Measurements from ENCODE around the gene PTPRK.

The PTPRK gene

GRCh38 chr6:128314190-128314589 is 206.2 kb downstream of the PTPRK start:
- DNase-seq (ENCODE audit: extremely low spot score) = no peak

GRCh38 chr6:128311944-128312570 is 208.3 kb downstream of the PTPRK start:
- no peak for TF ChIP-seq ELF4 (IDR thresholded peaks at IDR 0.05)
- TF ChIP-seq SP1 (IDR thresholded peaks at IDR 0.05) = no peak
- TF ChIP-seq CTBP1 (IDR thresholded peaks at IDR 0.05; ENCODE audit: borderline replicate concordance) = no peak
- POLR2A ChIA-PET = no interaction called here
- CTCF ChIA-PET = no interaction called here
- DNase-seq (ENCODE audit: extremely low spot score) = no peak

More at GRCh38 chr6:128314190-128314589, 206.2 kb downstream of the PTPRK start:
- CTCF ChIA-PET = no interaction called here
- TF ChIP-seq BHLHE40 (IDR thresholded peaks at IDR 0.05; ENCODE audit: borderline replicate concordance) = no peak
- POLR2A ChIA-PET = interaction anchor here (0.6 kb wide), 1 partner anchor 118 kb away, joined by 3 read pairs; no protein-coding TSS in a partner anchor

- TF ChIP-seq PKNOX1 (IDR thresholded peaks at IDR 0.05) (0 out of 2 replicates have a peak, but pooled peaks have one; percentile 14), ELF4 (IDR thresholded peaks at IDR 0.05) (no peak)
- DNase-seq (ENCODE audit: extremely low spot score) = no peak
- ChIA-PET POLR2A (no interaction called here), CTCF (no interaction called here)
Measured at GRCh38 chr6:128310451-128310850, 209.9 kb downstream of the PTPRK start.

GRCh38 chr6:128307671-128308070 is 212.7 kb downstream of the PTPRK start:
- ChIA-PET CTCF (no interaction called here), POLR2A (no interaction called here)
- TF ChIP-seq SP1 (IDR thresholded peaks at IDR 0.05) = no peak
- no peak for TF ChIP-seq HDGF (IDR thresholded peaks at IDR 0.05; ENCODE audit: borderline replicate concordance)
- TF ChIP-seq LEF1 (IDR thresholded peaks at IDR 0.05; ENCODE audit: borderline replicate concordance) = no peak
- TF ChIP-seq FOXA1 (IDR thresholded peaks at IDR 0.05) = no peak
- no peak for TF ChIP-seq TARDBP (IDR thresholded peaks at IDR 0.05)
- no peak for TF ChIP-seq NFRKB (IDR thresholded peaks at IDR 0.05)
- no peak for TF ChIP-seq FOXM1 (IDR thresholded peaks at IDR 0.05; ENCODE audit: borderline replicate concordance)
- no peak for TF ChIP-seq ARNT (IDR thresholded peaks at IDR 0.05)
- TF ChIP-seq ZNF384 (IDR thresholded peaks at IDR 0.05) = no peak
- TF ChIP-seq ELF4 (IDR thresholded peaks at IDR 0.05) = no peak
- no peak for TF ChIP-seq L3MBTL2 (conservative IDR thresholded peaks at IDR 0.05)
- no peak for DNase-seq (ENCODE audit: extremely low spot score)

- POLR2A ChIA-PET = no interaction called here
- CTCF ChIA-PET = no interaction called here
- DNase-seq (ENCODE audit: extremely low spot score) = no peak
- TF ChIP-seq L3MBTL2 (conservative IDR thresholded peaks at IDR 0.05) (no peak), HDGF (IDR thresholded peaks at IDR 0.05; ENCODE audit: borderline replicate concordance) (no peak), ARNT (IDR thresholded peaks at IDR 0.05) (no peak), CTBP1 (IDR thresholded peaks at IDR 0.05; ENCODE audit: borderline replicate concordance) (no peak), ELF4 (IDR thresholded peaks at IDR 0.05) (no peak), FOXK2 (IDR thresholded peaks at IDR 0.05) (no peak), LEF1 (IDR thresholded peaks at IDR 0.05; ENCODE audit: borderline replicate concordance) (no peak), TARDBP (IDR thresholded peaks at IDR 0.05) (no peak), PKNOX1 (IDR thresholded peaks at IDR 0.05) (no peak), FOXA1 (IDR thresholded peaks at IDR 0.05) (no peak)
Measured at GRCh38 chr6:128305976-128306375, 214.4 kb downstream of the PTPRK start.

- TF ChIP-seq ARNT (IDR thresholded peaks at IDR 0.05) = no peak
- no peak for TF ChIP-seq FOXA1 (IDR thresholded peaks at IDR 0.05)
- TF ChIP-seq L3MBTL2 (conservative IDR thresholded peaks at IDR 0.05) = no peak
- no peak for TF ChIP-seq TARDBP (IDR thresholded peaks at IDR 0.05)
- TF ChIP-seq SP1 (IDR thresholded peaks at IDR 0.05) = no peak
- no peak for TF ChIP-seq PKNOX1 (IDR thresholded peaks at IDR 0.05)
- no peak for TF ChIP-seq ELF4 (IDR thresholded peaks at IDR 0.05)
- no peak for TF ChIP-seq BHLHE40 (IDR thresholded peaks at IDR 0.05; ENCODE audit: borderline replicate concordance)
- no peak for TF ChIP-seq FOXM1 (IDR thresholded peaks at IDR 0.05; ENCODE audit: borderline replicate concordance)
- TF ChIP-seq LEF1 (IDR thresholded peaks at IDR 0.05; ENCODE audit: borderline replicate concordance) = no peak
- no peak for TF ChIP-seq CTBP1 (IDR thresholded peaks at IDR 0.05; ENCODE audit: borderline replicate concordance)
- no peak for TF ChIP-seq SUZ12 (IDR thresholded peaks at IDR 0.05)
- TF ChIP-seq FOXK2 (IDR thresholded peaks at IDR 0.05) = no peak
- TF ChIP-seq HDGF (IDR thresholded peaks at IDR 0.05; ENCODE audit: borderline replicate concordance) = no peak
- no peak for TF ChIP-seq ZNF384 (IDR thresholded peaks at IDR 0.05)
- CTCF ChIA-PET = no interaction called here
- POLR2A ChIA-PET = no interaction called here
- no peak for DNase-seq (ENCODE audit: extremely low spot score)
Measured at GRCh38 chr6:128305228-128305627, 215.2 kb downstream of the PTPRK start.

- ChIA-PET POLR2A (no interaction called here), CTCF (no interaction called here)
- no peak for DNase-seq (ENCODE audit: extremely low spot score)
- TF ChIP-seq TARDBP (IDR thresholded peaks at IDR 0.05) (no peak), ELF4 (IDR thresholded peaks at IDR 0.05) (no peak), BHLHE40 (IDR thresholded peaks at IDR 0.05; ENCODE audit: borderline replicate concordance) (no peak), SUZ12 (IDR thresholded peaks at IDR 0.05) (no peak), SP1 (IDR thresholded peaks at IDR 0.05) (no peak), FOXM1 (IDR thresholded peaks at IDR 0.05; ENCODE audit: borderline replicate concordance) (no peak)
Measured at GRCh38 chr6:128303870-128304269, 216.5 kb downstream of the PTPRK start.

All from HEK293T (cell line).